GM19324 (cell line): ENCODE results near the gene SPACA5.
"Not testable (repeated sequence)": the region's sequence is repeated elsewhere in the genome, so short reads cannot be mapped to it uniquely, and the experiment has no call there.

Experiments
- ATAC-seq: cut with Tn5 transposase; IDR thresholded peaks from one replicate; pipeline ENCODE4 v1.9.1; 2021; ENCODE audit warnings: mild to moderate bottlenecking, moderate library complexity; ENCODE audit not compliant: unreplicated experiment, low FRiP score

Gene SPACA5

GRCh38 chrX:48020472-48020871, 13.7 kb downstream of the SPACA5 start:
- not testable (repeated sequence) for ATAC-seq

GRCh38 chrX:48021026-48021900, 14.5 kb downstream of the SPACA5 start:
- ATAC-seq = peak; percentile 54

GRCh38 chrX:48022100-48022499, 15.3 kb downstream of the SPACA5 start:
- ATAC-seq = no peak

- no peak for ATAC-seq
Measured at GRCh38 chrX:48022738-48023137, 15.9 kb downstream of the SPACA5 start.

- no peak for ATAC-seq
Measured at GRCh38 chrX:48025561-48025960, 18.8 kb downstream of the SPACA5 start.

- ATAC-seq = not testable (repeated sequence)
Measured at GRCh38 chrX:48027545-48027944, 20.8 kb downstream of the SPACA5 start.

- no peak for ATAC-seq
Measured at GRCh38 chrX:48028091-48028490, 21.3 kb downstream of the SPACA5 start.

GRCh38 chrX:48030237-48030636, 23.4 kb downstream of the SPACA5 start:
- no peak for ATAC-seq

GRCh38 chrX:48030641-48031173, 23.9 kb downstream of the SPACA5 start:
- ATAC-seq = not testable (repeated sequence)

GRCh38 chrX:48035891-48036290, 29.1 kb downstream of the SPACA5 start:
- ATAC-seq = no peak

- ATAC-seq = no peak
Measured at GRCh38 chrX:48043056-48043455, 36.3 kb downstream of the SPACA5 start.

- ATAC-seq = no peak
Measured at GRCh38 chrX:48045410-48046311, 38.9 kb downstream of the SPACA5 start.

GRCh38 chrX:48046846-48047245, 40.1 kb downstream of the SPACA5 start:
- ATAC-seq = no peak

- no peak for ATAC-seq
Measured at GRCh38 chrX:48058621-48059295, 52.0 kb downstream of the SPACA5 start.

- ATAC-seq = no peak
Measured at GRCh38 chrX:48059296-48059639, 52.5 kb downstream of the SPACA5 start.
